Thoracic aorta (tissue), 2 donors: ENCODE data around the gene NLGN2. TPM values are rescaled to one million over a fixed set of nuclear protein-coding genes. Genes with fewer than 3 reads are reported as not detected.
A peak's percentile ranks its signal among the peaks of the same experiment; 100 is the strongest.

Experiments
- ATAC-seq: fragments of 150-250 bp; one replicate; pipeline ENCODE4 v1.8.0; 2017; ENCODE audit warnings: low read depth; ENCODE audit not compliant: insufficient number of reproducible peaks, low FRiP score
- DNase-seq: peaks from one replicate; pipeline ENCODE4 v3.0.0-alpha.2; 2020; ENCODE audit warnings: low spot score
- H3K27ac ChIP-seq, 2 donors: fragments of 200-600 bp; sonication (generic); 1 replicate in 1 of 2; 2 replicates in 1 of 2; pipeline ENCODE4 v1.5.1; 2016; ENCODE audit warnings: mild to moderate bottlenecking in 2 of 2, moderate library complexity in 2 of 2
- H3K27me3 ChIP-seq: fragments of 200-600 bp; sonication (generic); replicated peaks from 2 replicates; pipeline ENCODE4 v1.6.0; 2016; ENCODE audit warnings: mild to moderate bottlenecking; ENCODE audit not compliant: insufficient read depth
- H3K36me3 ChIP-seq: fragments of 200-600 bp; sonication (generic); one replicate; pipeline ENCODE4 v1.5.1; 2016
- H3K4me1 ChIP-seq, 2 donors: fragments of 200-600 bp; sonication (generic); 1 replicate in 1 of 2; 2 replicates in 1 of 2; pipeline versions ENCODE4 v1.5.1 to v1.6.0; 2016; ENCODE audit warnings: low read depth in 2 of 2, mild to moderate bottlenecking in 1 of 2; ENCODE audit not compliant: control insufficient read depth in 1 of 2
- H3K4me3 ChIP-seq: fragments of 200-600 bp; sonication (generic); 2 replicates; pipeline ENCODE4 v1.5.1; 2016; ENCODE audit warnings: mild to moderate bottlenecking
- H3K9me3 ChIP-seq: fragments of 200-600 bp; sonication (generic); 2 replicates; pipeline ENCODE4 v1.5.1; 2016
- total RNA-seq, 2 donors: library from RNA; depleted of rRNA; stranded (reverse); fragments of >200 nt; gene quantifications; one replicate each; pipeline versions ENCODE4 v1.1.0 to v1.2.3, GENCODE V29; 2016
- TF ChIP-seq, protein P1 (sequence below): fragments of 200-600 bp; sonication (generic); IDR thresholded peaks from one replicate; pipeline ENCODE4 v1.5.1; 2019; ENCODE audit warnings: antibody characterized with exemption

The NLGN2 gene
- total RNA-seq, 2 donors from 2014 or later, result 9.2 to 20.8 TPM

- Histone ChIP-seq H3K9me3 (no peaks in the 10 kb centered on the region), H3K36me3 (no peaks in the 10 kb centered on the region), H3K4me3 (peak overlapping the region; percentile 83), H3K4me1 (peaks cover 25 to 53% of the 10 kb centered on the region in 2 donors), H3K27me3 (peaks cover 5% of the 10 kb centered on the region), H3K27ac (no peak overlapping the region)
- no peak for ATAC-seq
- DNase-seq, result no peak
- TF ChIP-seq, protein P1, sequence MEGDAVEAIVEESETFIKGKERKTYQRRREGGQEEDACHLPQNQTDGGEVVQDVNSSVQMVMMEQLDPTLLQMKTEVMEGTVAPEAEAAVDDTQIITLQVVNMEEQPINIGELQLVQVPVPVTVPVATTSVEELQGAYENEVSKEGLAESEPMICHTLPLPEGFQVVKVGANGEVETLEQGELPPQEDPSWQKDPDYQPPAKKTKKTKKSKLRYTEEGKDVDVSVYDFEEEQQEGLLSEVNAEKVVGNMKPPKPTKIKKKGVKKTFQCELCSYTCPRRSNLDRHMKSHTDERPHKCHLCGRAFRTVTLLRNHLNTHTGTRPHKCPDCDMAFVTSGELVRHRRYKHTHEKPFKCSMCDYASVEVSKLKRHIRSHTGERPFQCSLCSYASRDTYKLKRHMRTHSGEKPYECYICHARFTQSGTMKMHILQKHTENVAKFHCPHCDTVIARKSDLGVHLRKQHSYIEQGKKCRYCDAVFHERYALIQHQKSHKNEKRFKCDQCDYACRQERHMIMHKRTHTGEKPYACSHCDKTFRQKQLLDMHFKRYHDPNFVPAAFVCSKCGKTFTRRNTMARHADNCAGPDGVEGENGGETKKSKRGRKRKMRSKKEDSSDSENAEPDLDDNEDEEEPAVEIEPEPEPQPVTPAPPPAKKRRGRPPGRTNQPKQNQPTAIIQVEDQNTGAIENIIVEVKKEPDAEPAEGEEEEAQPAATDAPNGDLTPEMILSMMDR, result no peak
These were observed 30.4 kb downstream of the NLGN2 start for GRCh38 chr17:7437950-7438614.

DNA sequence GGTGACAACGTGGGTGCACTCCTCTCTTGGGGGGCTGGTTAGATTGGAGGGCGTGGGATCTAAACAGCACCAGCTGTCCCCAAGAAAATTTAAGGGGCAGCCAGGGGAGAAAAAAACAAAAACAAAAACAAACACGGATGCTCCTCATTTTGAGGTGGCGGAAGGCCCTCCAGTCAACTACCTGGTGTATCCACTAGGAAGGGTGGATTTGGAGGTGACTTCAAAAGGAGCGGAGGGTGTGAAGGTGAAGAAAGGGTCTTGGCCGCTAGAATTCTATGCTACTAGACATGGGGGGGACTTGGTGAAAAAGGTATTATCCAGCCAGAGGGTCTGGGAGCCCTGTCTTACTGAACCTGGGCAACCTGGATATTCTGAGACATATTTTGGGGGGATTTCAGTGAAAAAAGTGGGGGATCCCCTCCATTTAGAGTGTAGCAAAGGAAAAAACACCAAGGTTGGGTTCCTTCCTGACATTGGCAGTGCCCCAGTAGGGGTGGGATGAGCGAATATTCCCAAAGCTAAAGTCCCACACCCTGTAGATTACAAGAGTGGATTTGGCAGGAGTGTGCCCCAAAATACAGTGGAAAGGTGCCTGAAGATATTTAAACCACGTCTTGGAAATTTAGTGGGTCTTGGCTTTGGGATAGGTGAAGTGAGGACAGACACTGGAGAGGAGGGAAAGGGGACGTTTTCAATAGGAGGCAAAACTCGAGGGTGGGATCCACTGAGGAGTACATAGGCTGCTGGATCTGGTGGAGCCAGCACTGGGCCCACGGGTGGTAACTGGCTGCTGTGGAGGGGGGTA lies 31.2 kb downstream of the NLGN2 start:
- H3K27me3 ChIP-seq, result peaks cover 5% of the 10 kb centered on the region
- no peak for ATAC-seq
- H3K4me3 ChIP-seq, result peak overlapping the region; percentile 83
- no peak for DNase-seq
- H3K9me3 ChIP-seq, result no peaks in the 10 kb centered on the region
- peaks cover 25 to 54% of the 10 kb centered on the region in 2 donors for H3K4me1 ChIP-seq
- H3K36me3 ChIP-seq, result no peaks in the 10 kb centered on the region
- H3K27ac ChIP-seq, result peak overlapping the region in 1 of 2 donors; percentile 38
- TF ChIP-seq, protein P1, result no peak

GRCh38 chr17:7439462-7440112 lies 31.9 kb downstream of the NLGN2 start, which contains the start of gene FGF11:
TSS of gene FGF11 (plus strand) at chr17:7439512. CDS start at chr17:7439621, 109 bp downstream.
- H3K4me1 ChIP-seq, result peaks cover 27 to 61% of the 10 kb centered on the region in 2 donors
- ATAC-seq, result no peak
- peak within 1 kb of the TSS; percentile 83 for H3K4me3 ChIP-seq
- H3K36me3 ChIP-seq, result no peaks in the 10 kb centered on the region
- peak within 1 kb of the TSS in 1 of 2 donors; percentile 38 for H3K27ac ChIP-seq
- TF ChIP-seq, protein P1, result no peak
- DNase-seq, result no peak
- peaks cover 5% of the 10 kb centered on the region for H3K27me3 ChIP-seq
- H3K9me3 ChIP-seq, result no peaks in the 10 kb centered on the region

DNA sequence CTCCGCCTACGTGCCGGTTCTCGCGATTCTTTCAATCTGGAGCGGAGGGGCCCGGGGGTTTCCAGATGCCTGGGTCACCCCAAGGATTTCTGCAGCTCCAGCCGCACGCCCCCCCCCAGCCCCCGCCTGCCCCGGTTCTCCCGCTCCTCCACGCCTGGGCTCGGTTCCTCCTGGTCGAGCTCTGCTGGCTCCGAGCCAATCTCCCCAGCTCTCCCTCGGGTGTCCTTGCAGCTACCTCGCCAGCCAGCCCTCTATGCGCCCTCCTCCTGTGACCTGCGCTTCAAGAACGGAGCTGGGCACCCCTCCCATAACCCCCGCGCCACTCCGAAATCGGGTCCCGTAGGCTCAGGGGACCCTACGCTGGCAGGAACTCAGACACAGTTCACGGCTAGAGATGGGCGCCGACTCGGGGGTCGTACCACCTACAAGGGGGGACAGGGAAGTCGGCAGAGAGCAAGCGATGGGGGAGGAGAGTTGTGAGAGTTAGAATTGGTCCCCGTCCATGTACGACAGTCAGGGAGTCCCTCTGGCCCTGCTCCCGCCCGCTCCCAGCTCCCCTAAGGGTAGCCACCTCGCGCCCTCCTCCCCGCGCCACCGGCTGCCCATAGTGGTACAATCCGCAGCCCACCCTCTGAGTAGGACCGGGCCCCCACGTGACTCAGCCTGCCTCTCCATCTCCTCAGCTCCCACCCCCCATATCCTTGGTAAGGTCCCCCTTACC lies 32.6 kb downstream of the NLGN2 start:
- DNase-seq (no peak), ATAC-seq (no peak)
- Histone ChIP-seq H3K27me3 (peaks cover 5% of the 10 kb centered on the region), H3K4me3 (peak overlapping the region; percentile 63), H3K36me3 (no peaks in the 10 kb centered on the region), H3K9me3 (no peaks in the 10 kb centered on the region), H3K4me1 (peaks cover 32 to 66% of the 10 kb centered on the region in 2 donors), H3K27ac (no peak overlapping the region)
- TF ChIP-seq, protein P1, result no peak
